Upper lobe of left lung (tissue), 6 donors: ENCODE results near the gene SNCAIP. TPM values are rescaled to one million over a fixed set of nuclear protein-coding genes. Genes with fewer than 3 reads are reported as not detected.

Experiments
- ATAC-seq, 2 donors: fragments of 200-7000 bp; cut with Tn5 transposase; one replicate each; pipeline ENCODE4 v1.9.1; 2022; ENCODE audit warnings: mild to moderate bottlenecking in 2 of 2, moderate library complexity in 2 of 2; ENCODE audit not compliant: low FRiP score in 2 of 2
- DNase-seq, 2 donors: peaks; one replicate each; pipeline ENCODE4 v3.0.0-alpha.2; 2019 to 2020
- H3K27ac ChIP-seq, 4 donors: fragments of 200-600 bp; sonication (generic); one replicate each; pipeline ENCODE4 v1.5.1; 2016 to 2019
- H3K27me3 ChIP-seq, 4 donors: fragments of 200-600 bp; sonication (generic); one replicate each; pipeline ENCODE4 v1.5.1; 2017 to 2019
- H3K36me3 ChIP-seq, 4 donors: fragments of 200-600 bp; sonication (generic); one replicate each; pipeline ENCODE4 v1.5.1; 2016 to 2019
- H3K4me1 ChIP-seq, 4 donors: fragments of 200-600 bp; sonication (generic); one replicate each; pipeline ENCODE4 v1.5.1; 2018 to 2019
- H3K4me3 ChIP-seq, 4 donors: fragments of 200-600 bp; sonication (generic); one replicate each; pipeline ENCODE4 v1.5.1; 2017 to 2019; ENCODE audit warnings: mild to moderate bottlenecking in 2 of 4, moderate library complexity in 1 of 4
- H3K9me3 ChIP-seq, 4 donors: fragments of 200-600 bp; sonication (generic); one replicate each; pipeline ENCODE4 v1.5.1; 2018 to 2019
- CTCF ChIP-seq, 6 experiments: fragments of 450-650 bp in 4 of 6; fragments of 200-600 bp in 2 of 6; sonication (generic) in 2 of 6; IDR thresholded peaks; one replicate each; pipeline ENCODE4 v1.5.1; 2016 to 2019; ENCODE audit warnings: antibody characterized with exemption in 6 of 6
- EP300 ChIP-seq, 4 donors: sonication (generic); formaldehyde crosslinking; IDR thresholded peaks; one replicate each; pipeline ENCODE4 v1.5.1; 2017; ENCODE audit warnings: antibody characterized with exemption in 4 of 4, control low read depth in 2 of 4
- POLR2A ChIP-seq, 4 donors: fragments of 450-650 bp; IDR thresholded peaks; one replicate each; pipeline ENCODE4 v1.5.1; 2016 to 2017; ENCODE audit warnings: antibody characterized with exemption in 4 of 4, mild to moderate bottlenecking in 2 of 4
- POLR2AphosphoS5 ChIP-seq, 2 donors: sonication (generic); formaldehyde crosslinking; IDR thresholded peaks; one replicate each; pipeline ENCODE4 v1.5.1; 2017; ENCODE audit warnings: antibody characterized with exemption in 2 of 2
- WGBS, 2 donors: methylation state at CpG; one replicate each; pipeline ENCODE4 v1.1.5; 2017 to 2018; 5-methylcytosine and 5-hydroxymethylcytosine counted together
- total RNA-seq, 6 donors: library from RNA; depleted of rRNA in 4 of 6; stranded (reverse); fragments of >200 nt in 4 of 6; gene quantifications; one replicate each; pipeline versions ENCODE4 v1.1.0 to v1.2.1, GENCODE V29; 2016 to 2021
- donor health status: DM: no; HTN: no; CAD: no; lungs with moderate emphysema.
- donor health status: DM: no; HTN: yes; CAD: no; lungs with severe emphysema.

The SNCAIP gene
- total RNA-seq, result 1 to 10 TPM; 1.2 to 6.3 (median 2.3) TPM

- DNase-seq (peak; percentile 31 to 92), ATAC-seq (peak; percentile 34 to 83)
- H3K36me3 ChIP-seq, result no peaks in the 10 kb centered on the region
- H3K27ac ChIP-seq, result peak within 1 kb of the TSS in 1 of 4 donors; percentile 49
- peaks cover 0 to 5% (median 0%) of the 10 kb centered on the region in 4 donors for H3K27me3 ChIP-seq
- H3K4me3 ChIP-seq, result peak within 1 kb of the TSS; percentile 52 to 67 (median 62)
- no peak for TF ChIP-seq POLR2AphosphoS5 (IDR thresholded peaks at IDR 0.05)
- no peak for TF ChIP-seq CTCF (IDR thresholded peaks at IDR 0.05)
- peaks cover 14 to 20% (median 19%) of the 10 kb centered on the region in 4 donors for H3K4me1 ChIP-seq
- H3K9me3 ChIP-seq, result no peaks in the 10 kb centered on the region
- 0 to 2% methylated on average over 7 to 9 of the region's 78 CpGs for WGBS, 2 donors
Measured at GRCh38 chr5:122311961-122312590, at the start of gene SNCAIP. Gene SNCAIP, plus strand, starts transcription at chr5:122312237. Its CDS starts 78,898 bp downstream, at chr5:122391135.

- ATAC-seq, result no peak
- no peaks in the 10 kb centered on the region for H3K27me3 ChIP-seq
- TF ChIP-seq CTCF (IDR thresholded peaks at IDR 0.05) (no peak), EP300 (IDR thresholded peaks at IDR 0.05) (no peak), POLR2AphosphoS5 (IDR thresholded peaks at IDR 0.05) (no peak), POLR2A (IDR thresholded peaks at IDR 0.05) (no peak)
- no peak for DNase-seq
- H3K27ac ChIP-seq, result no peak overlapping the region
- no peaks in the 10 kb centered on the region for H3K36me3 ChIP-seq
- H3K4me3 ChIP-seq, result no peak overlapping the region
- H3K9me3 ChIP-seq, result no peaks in the 10 kb centered on the region
- H3K4me1 ChIP-seq, result no peaks in the 10 kb centered on the region
Measured at GRCh38 chr5:122263352-122264030, 48.5 kb upstream of the SNCAIP start.

GRCh38 chr5:122264610-122265009, 47.4 kb upstream of the SNCAIP start:
- TF ChIP-seq EP300 (IDR thresholded peaks at IDR 0.05) (no peak), POLR2A (IDR thresholded peaks at IDR 0.05) (no peak), CTCF (IDR thresholded peaks at IDR 0.05) (no peak)
- DNase-seq (no peak), ATAC-seq (no peak)
- H3K27me3 ChIP-seq, result no peaks in the 10 kb centered on the region
- H3K4me1 ChIP-seq, result no peaks in the 10 kb centered on the region
- no peak overlapping the region for H3K4me3 ChIP-seq
- no peak overlapping the region for H3K27ac ChIP-seq
- no peaks in the 10 kb centered on the region for H3K36me3 ChIP-seq
- H3K9me3 ChIP-seq, result no peaks in the 10 kb centered on the region

- ATAC-seq (no peak), DNase-seq (no peak)
- Histone ChIP-seq H3K9me3 (no peaks in the 10 kb centered on the region), H3K27me3 (no peaks in the 10 kb centered on the region), H3K36me3 (no peaks in the 10 kb centered on the region), H3K4me3 (no peak overlapping the region), H3K27ac (no peak overlapping the region), H3K4me1 (no peaks in the 10 kb centered on the region)
- no peak for TF ChIP-seq POLR2AphosphoS5 (IDR thresholded peaks at IDR 0.05)
- WGBS, 2 donors, result 89% methylated on average over 5 to 6 of the region's 6 CpGs
Measured at GRCh38 chr5:122267185-122267584, 44.9 kb upstream of the SNCAIP start.

- Histone ChIP-seq H3K27me3 (no peaks in the 10 kb centered on the region), H3K9me3 (no peaks in the 10 kb centered on the region), H3K36me3 (no peaks in the 10 kb centered on the region), H3K4me1 (no peaks in the 10 kb centered on the region), H3K27ac (no peak overlapping the region), H3K4me3 (no peak overlapping the region)
- TF ChIP-seq POLR2A (IDR thresholded peaks at IDR 0.05), result no peak
- TF ChIP-seq EP300 (IDR thresholded peaks at IDR 0.05), result no peak
- no peak for TF ChIP-seq POLR2AphosphoS5 (IDR thresholded peaks at IDR 0.05)
- TF ChIP-seq CTCF (IDR thresholded peaks at IDR 0.05), result no peak
- no peak for ATAC-seq
- WGBS, 2 donors, result 47 to 75% methylated on average over 1 of the region's 1 CpG
- DNase-seq, result no peak
Measured at GRCh38 chr5:122273696-122274095, 38.3 kb upstream of the SNCAIP start.
